NT2/D1 (cell line): ENCODE results near the gene CEP170.
"Not testable (repeated sequence)": the region's sequence is repeated elsewhere in the genome, so short reads cannot be mapped to it uniquely, and the experiment has no call there.

Source experiments
- SUZ12 ChIP-seq: IDR thresholded peaks from 2 replicates; pipeline ENCODE4 v1.6.1; 2011; ENCODE audit not compliant: insufficient read length, insufficient read depth; ENCODE audit errors: extremely low read depth
- YY1 ChIP-seq: IDR thresholded peaks from 2 replicates; pipeline ENCODE4 v1.6.1; 2011; ENCODE audit not compliant: insufficient read length, insufficient read depth
- ZNF274 ChIP-seq: IDR thresholded peaks from 2 replicates; pipeline ENCODE4 v1.6.1; 2011; ENCODE audit warnings: mild to moderate bottlenecking, low read depth, low read length

DNA sequence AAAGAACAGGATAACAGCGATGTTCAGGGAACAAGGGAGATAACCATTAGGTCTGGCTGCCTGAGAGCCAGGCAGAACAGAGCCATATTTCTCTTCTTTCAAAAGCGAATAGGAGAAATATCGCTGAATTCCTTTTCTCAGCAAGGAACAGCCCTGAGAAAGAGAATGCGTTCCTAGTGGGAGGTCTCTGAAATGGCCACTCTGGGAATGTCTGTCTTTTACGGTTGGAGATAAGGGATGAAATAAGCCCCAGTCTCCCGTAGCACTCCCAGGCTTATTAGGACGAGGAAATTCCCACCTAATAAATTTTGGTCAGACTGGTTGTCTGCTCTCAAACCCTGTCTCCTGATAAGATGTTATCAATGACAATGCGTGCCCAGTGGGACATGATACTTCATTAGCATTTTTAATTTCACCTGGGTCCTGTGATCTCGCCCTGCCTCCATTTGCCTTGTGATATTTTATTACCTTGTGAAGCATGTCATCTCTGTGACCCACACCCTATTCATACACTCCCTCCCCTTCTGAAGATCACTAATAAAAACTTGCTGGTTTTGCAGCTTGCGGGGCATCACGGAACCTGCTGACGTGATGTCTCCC, 39.7 kb downstream of the CEP170 start:
- TF ChIP-seq YY1, ZNF274, SUZ12: not testable (repeated sequence)
